NCI-H510A treated with DMSO at 0.1 percent for 48 hours (cell line): Measurements from ENCODE around the gene ZNF778.
"Not testable (repeated sequence)": the region's sequence is repeated elsewhere in the genome, so short reads cannot be mapped to it uniquely, and the experiment has no call there.

Source experiments
- DNase-seq: peaks from one replicate; lab custom pipeline; 2025; lab: John Stamatoyannopoulos, UW

Gene ZNF778

DNA sequence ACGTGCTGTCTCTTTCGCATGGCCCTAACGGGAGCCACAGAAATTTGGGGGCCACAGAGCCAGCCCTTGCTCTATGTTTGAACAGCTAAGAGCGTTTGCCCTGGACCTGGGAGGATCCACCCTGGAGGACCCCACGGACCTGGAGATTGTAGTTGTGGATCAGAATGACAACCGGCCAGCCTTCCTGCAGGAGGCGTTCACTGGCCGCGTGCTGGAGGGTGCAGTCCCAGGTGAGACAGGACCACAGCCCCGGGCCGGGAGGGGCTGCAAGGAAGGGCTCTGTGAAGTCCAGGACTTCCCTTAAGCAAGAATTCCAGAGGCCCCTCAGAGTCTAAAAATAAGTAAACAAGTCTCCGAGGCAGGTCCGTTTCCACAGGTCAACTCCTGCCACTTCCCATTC lies 34.0 kb upstream of the ZNF778 start:
- DNase-seq = no peak

DNA sequence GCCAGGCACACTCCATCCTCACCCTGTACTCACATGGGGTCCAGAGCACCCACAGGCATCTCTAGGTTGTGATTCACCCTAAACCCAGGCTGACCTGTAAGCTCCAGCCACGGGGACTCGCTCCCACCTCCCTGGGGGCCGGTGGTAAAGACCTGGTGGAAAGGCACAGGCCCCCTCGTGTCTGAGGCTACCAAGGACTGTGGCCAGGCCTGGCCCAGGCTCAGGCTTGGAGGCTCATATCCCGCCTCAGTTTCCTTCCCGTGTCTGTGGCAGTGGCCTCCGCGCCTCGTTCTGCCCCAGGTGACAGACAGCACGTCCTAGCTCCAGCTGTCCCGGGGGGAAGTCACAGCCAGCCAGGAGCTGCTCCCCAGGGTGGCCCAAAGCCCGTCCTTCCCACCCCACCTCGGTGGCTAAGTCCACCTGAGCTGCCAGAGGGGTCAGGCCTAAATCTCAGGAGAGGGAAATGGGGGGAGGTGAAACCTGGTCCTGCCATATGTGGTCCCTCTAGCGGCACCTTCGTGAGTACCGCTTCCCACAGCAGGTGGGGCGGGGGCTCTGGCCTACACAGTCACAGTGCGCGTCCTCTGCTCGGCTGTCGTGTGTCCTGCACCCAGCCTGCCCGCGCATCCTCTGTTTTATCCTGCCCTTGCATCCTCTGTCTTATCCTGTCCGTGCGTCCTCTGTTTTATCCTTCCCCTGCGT lies 33.4 kb upstream of the ZNF778 start:
- DNase-seq = no peak

DNA sequence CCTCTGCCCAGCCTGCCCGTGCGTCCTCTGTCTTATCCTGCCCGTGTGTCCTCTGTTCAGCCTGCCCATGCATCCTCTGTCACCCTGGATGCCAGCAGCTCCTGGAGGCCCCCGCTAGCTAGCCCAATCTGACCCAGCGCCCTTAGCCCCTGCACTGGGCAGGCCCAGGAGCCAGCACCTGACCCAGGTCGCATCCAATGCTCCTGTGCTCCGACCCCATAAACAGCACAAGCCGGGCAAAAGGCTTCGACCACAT lies 32.9 kb upstream of the ZNF778 start:
- no peak for DNase-seq

DNA sequence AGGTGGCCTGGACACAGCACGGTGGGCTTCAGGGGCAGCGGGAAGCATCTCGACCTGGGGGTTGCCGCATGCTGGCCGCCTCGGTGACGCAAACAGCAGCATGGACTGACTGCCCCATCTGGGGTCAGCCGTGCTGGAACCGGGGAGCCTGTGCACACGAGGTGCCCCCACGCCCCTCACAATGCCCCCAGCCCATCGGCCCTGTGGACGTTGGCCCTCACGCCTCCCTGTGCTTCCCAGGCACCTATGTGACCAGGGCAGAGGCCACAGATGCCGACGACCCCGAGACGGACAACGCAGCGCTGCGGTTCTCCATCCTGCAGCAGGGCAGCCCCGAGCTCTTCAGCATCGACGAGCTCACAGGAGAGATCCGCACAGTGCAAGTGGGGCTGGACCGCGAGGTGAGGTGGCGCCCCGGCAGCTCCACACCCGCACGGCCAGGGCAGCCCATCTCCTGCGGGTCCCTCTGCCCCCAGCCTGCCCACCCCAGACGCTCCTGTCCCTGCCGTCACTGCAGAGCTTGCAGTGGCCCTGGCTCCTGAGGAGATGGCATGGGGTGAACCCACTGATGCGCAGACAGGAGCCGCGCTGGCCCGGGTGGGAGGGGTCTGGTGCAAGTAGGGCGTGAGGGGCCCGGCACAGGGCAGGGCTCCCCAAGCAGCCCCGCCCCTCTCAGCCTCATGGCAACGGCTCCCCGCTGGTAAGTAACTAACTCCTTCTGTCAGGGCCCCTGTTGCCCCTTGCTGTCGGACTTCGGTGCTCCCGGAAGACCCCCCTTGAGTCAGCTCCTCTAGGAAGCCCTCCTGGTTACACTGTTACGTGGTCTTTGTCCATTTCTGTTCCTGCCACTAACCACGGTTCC lies 32.3 kb upstream of the ZNF778 start:
- no peak for DNase-seq

DNA sequence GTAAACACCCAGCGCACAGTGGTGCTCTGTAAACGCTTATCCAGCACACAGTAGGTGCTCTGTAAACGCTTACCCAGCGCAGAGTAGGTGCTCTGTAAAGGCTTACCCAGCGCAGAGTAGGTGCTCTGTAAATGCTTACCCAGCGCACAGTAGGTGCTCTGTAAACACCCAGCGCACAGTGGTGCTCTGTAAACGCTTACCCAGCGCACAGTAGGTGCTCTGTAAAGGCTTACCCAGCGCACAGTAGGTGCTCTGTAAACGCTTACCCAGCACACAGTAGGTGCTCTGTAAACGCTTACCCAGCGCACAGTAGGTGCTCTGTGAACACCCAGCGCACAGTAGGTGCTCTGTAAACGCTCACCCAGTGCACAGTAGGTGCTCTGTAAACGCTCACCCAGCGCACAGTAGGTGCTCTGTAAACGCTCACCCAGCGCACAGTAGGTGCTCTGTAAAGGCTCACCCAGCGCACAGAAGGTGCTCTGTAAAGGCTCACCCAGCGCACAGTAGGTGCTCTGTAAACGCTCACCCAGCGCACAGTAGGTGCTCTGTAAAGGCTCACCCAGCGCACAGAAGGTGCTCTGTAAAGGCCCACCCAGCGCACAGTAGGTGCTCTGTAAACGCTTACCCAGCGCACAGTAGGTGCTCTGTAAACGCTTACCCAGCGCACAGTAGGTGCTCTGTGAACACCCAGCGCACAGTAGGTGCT lies 31.5 kb upstream of the ZNF778 start:
- DNase-seq = not testable (repeated sequence)

DNA sequence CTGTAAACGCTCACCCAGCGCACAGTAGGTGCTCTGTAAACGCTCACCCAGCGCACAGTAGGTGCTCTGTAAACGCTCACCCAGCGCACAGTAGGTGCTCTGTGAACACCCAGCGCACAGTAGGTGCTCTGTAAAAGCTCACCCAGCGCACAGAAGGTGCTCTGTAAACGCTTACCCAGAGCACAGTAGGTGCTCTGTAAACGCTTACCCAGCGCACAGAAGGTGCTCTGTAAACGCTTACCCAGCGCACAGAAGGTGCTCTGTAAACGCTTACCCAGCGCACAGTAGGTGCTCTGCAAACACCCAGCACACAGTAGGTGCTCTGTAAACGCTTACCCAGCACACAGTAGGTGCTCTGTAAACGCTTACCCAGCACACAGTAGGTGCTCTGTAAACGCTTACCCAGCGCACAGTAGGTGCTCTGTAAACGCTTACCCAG lies 30.9 kb upstream of the ZNF778 start:
- DNase-seq = not testable (repeated sequence)

DNA sequence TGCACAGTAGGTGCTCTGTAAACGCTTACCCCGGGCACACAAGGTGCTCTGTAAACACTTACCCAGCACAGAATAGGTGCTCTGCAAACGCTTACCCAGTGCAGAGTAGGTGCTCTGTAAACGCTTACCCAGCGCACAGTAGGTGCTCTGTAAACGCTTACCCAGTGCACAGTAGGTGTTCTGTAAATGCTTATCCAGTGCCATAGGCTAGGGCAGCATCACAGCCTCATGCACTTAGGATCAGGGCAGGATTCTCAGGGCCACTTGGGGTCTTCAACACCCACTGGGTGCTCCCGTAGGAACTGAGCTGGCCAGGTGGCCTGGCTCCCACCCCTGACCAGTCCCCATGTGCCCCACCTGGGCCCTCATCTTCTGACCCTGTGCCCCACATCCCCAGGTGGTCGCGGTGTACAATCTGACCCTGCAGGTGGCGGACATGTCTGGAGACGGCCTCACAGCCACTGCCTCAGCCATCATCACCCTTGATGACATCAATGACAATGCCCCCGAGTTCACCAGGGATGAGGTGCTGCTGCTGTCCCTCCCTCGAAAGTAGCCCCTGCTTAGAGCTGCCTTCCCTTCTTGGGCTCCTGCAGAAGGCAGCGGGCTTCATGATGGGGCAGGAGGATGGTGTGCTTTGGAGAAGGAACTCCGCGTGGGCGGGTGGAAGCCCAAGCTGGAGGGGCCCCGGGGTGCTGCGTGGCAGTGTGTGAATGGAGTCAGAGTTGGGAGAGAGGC lies 30.3 kb upstream of the ZNF778 start:
- DNase-seq = no peak

DNA sequence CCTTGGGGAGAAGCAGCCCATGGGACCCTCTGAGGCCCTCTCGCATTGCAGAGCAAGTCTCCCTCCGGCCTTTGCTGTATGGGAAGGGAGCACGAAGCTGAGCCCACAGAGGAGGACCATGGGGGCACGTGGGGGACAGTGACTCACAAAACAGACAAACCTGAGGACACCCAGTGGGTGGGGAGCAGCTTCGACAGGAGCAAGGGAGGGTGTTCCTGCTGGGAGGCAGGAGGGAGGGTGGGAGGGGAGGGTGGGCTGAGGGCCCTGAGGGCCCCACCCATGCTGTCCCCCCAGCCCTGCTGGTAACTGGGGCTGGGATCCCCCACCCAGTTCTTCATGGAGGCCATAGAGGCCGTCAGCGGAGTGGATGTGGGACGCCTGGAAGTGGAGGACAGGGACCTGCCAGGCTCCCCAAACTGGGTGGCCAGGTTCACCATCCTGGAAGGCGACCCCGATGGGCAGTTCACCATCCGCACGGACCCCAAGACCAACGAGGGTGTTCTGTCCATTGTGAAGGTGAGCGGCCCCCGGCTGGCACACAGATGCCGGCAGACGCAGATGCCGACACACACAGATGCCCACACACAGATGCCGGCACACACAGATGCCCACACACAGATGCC lies 29.6 kb upstream of the ZNF778 start:
- no peak for DNase-seq

DNA sequence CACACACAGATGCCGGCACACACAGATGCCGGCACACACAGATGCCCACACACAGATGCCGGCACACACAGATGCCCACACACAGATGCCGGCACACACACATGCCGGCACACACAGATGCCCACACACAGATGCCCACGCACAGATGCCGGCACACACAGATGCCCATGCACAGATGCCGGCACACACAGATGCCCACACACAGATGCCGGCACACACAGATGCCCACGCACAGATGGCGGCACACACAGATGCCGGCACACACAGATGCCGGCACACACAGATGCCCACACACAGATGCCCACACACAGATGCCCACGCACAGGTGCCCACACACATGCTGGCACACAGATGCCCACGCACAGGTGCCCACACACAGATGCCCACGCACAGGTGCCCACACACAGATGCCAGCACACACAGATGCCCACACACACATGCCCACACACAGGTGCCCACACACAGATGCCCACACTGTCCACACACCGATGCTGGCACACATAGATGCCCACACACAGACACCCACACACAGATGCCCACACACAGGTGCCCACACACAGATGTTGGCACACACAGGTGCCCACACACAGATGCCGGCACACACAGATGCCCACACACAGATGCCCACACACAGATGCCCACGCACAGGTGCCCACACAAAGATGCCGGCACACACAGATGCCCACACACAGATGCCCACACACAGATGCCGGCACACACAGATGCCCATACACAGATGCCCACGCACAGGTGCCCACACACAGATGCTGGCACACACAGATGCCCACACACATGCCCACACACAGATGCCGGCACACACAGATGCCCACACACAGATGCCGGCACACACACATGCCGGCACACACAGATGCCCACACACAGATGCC lies 28.8 kb upstream of the ZNF778 start:
- not testable (repeated sequence) for DNase-seq

DNA sequence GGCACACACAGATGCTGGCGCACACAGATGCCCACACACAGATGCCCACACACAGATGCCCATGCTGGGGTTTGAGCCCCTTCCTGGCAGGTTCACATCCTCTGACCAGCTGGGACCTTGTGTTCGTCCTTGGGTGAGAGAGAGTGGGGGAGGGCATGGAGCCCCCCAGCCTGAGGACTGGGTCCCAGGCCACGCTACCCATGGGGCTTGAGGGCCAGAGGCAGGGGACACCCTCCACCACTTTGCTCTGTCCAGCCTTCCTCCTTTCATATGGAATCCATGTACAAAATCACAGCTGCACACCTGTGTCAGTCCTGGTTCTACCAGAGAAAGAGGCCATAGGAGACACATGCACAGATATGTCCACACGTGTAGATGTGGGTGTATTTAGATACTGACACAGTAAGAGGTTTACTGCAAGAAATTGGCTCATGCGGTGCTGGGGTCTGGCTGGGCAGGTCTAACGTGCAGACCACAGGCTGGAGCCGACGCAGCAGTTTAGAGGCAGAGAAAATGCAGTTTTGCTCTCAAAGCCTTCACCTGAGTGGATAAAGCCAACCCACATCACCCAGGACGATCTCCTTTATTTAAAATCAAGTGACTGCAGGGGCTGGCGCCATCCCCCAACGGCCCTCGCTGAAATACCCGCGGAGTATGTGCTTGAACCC lies 28.0 kb upstream of the ZNF778 start:
- no peak for DNase-seq

DNA sequence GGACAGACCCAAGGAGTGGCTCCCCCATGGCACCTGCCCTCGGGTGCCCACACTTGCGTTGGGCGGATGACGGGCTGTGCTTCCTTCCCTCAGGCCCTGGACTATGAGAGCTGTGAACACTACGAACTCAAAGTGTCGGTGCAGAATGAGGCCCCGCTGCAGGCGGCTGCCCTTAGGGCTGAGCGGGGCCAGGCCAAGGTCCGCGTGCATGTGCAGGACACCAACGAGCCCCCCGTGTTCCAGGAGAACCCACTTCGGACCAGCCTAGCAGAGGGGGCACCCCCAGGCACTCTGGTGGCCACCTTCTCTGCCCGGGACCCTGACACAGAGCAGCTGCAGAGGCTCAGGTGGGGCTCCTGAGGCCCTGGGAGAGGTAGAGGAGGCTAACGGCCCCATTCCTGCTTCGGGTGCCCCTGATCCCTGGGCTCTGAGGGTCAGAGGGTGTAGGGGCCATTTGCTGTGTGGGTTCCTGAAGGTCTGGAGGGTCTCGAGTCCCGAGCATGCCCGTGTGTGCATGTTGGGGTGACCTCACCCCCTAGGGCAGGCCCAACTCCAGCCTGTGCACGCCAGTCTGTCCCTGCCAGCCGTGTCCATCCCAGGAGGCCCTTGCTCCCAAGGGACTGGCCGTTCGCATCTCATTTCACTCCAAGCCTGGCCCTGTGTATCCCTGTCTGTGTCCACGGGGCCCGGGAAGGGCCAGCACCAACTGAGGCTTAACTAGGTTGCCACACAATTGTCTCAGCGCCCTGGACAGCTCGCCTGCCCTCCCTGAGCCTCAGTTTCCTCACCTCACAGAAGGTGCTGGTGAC lies 27.1 kb upstream of the ZNF778 start:
- DNase-seq = no peak

DNA sequence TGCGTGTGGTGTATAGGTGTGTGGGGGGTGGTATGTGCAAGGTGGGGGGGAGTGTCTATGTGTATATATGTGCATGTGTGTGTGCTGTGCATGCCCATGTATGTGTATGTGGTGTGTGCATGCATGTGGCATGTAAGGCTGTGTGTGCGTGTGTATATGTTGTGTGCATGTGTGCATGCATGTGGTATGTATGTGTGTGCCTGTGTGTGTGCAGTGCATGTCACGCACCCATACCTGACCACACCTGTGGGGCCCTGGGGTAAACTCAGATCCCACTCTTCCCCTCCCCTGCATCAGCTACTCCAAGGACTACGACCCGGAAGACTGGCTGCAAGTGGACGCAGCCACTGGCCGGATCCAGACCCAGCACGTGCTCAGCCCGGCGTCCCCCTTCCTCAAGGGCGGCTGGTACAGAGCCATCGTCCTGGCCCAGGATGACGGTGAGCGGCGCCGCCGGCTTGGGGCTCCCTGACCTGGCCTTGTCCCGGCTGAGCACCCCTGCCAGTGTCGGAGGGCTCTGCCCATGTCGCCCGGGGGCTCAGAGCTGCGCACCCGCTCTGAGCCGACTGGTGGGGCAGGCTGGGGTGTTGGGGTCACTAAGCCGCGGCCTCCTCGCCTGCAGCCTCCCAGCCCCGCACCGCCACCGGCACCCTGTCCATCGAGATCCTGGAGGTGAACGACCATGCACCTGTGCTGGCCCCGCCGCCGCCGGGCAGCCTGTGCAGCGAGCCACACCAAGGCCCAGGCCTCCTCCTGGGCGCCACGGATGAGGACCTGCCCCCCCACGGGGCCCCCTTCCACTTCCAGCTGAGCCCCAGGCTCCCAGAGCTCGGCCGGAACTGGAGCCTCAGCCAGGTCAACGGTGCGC lies 26.2 kb upstream of the ZNF778 start:
- no peak for DNase-seq

DNA sequence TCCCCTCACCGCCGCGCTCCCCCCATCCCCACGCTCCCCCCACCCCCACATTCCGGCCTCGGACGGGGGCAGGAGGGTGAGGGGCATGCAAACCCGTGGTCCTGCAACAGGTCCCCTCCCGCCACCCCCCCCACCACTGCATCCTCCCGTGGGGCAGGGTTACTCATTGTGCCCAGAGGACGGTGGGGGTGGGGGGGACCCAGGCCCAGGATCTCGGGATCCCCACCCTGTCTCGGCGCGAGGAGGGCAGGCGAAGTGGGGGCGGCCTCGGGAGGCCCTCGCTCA lies 25.7 kb upstream of the ZNF778 start:
- no peak for DNase-seq

DNA sequence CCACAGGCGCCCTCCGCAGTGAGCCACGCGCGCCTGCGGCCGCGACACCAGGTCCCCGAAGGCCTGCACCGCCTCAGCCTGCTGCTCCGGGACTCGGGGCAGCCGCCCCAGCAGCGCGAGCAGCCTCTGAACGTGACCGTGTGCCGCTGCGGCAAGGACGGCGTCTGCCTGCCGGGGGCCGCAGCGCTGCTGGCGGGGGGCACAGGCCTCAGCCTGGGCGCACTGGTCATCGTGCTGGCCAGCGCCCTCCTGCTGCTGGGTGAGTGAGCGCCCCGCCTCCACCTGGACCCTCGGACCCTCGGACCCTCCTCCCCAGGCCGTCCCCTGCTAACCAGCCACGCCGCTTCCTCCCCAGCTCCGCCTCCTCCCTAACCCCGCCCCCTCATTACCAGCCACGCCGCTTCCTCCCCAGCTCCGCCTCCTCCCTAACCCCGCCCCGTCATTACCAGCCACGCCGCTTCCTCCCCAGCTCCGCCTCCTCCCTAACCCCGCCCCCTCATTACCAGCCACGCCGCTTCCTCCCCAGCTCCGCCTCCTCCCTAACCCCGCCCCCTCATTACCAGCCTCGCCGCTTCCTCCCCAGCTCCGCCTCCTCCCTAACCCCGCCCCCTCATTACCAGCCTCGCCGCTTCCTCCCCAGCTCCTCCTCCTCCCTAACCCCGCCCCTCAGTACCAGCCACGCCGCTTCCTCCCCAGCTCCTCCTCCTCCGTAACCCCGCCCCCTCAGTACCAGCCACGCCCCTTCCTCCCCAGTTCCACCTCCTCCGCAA lies 25.1 kb upstream of the ZNF778 start:
- not testable (repeated sequence) for DNase-seq

DNA sequence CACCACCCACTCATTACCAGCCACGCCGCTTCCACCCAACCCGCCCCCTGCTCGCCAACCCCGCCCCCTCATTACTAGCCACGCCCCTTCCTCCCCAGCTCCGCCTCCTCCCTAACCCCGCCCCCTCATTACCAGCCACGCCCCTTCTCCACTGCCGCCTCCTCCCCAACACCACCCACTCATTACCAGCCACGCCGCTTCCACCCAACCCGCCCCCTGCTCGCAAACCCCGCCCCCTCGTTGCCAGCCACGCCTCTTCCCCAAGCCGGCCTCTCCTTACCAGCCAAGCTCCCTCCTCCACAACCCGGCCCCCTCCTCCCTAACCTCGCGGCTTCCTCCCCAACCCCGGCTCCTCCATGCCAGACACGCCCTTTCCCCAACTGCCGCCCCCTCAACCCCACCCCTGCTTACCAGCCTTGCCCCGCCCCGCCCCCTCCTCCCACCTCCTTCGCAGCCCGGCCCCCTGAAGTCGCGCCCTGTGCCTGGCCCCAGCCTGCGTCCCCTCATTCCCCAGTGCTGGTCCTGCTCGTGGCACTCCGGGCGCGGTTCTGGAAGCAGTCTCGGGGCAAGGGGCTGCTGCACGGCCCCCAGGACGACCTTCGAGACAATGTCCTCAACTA lies 24.4 kb upstream of the ZNF778 start:
- no peak for DNase-seq

DNA sequence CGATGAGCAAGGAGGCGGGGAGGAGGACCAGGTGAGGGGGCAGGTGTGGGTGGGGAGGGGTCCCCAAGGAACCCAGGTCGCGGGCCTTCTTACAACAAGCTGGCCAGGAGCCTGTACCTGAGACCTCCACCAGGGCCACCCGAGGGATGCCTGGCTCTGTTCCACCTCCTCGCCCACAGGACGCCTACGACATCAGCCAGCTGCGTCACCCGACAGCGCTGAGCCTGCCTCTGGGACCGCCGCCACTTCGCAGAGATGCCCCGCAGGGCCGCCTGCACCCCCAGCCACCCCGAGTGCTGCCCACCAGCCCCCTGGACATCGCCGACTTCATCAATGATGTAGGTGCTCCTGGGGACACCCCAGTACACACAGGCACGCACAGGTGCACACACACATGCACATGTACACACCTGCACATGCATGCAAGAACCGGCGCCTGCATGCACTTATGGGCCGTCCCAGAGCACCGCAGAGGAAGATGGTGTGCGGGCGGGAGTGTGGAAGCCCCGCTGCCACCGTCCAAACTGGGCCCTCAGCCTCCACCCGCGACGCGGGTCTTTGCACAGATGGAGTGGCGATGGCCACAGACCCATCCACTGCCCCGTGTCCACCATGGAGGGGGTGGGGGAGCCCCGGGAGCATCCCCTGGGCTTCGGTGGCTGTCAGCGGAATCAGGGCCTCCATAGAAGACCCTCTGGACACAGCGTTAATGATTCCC lies 23.8 kb upstream of the ZNF778 start:
- no peak for DNase-seq
